OCI-LY3 (cell line): Measurements from ENCODE around the gene AK9.

Experiments used
- H2AFZ ChIP-seq: fragments of 200-600, 300-600 bp; shearing (Covaris generic); 2 replicates; pipeline ENCODE4 v1.6.0; 2014; ENCODE audit warnings: antibody characterized with exemption, low read depth, low read length
- H3K27ac ChIP-seq: fragments of 200-600, 300-600 bp; sonication (generic); 2 replicates; pipeline ENCODE4 v1.5.1; 2014; ENCODE audit warnings: mild to moderate bottlenecking, low read length, moderate library complexity, mixed read lengths
- H3K27me3 ChIP-seq: fragments of 200-600, 300-600 bp; sonication (generic); 2 replicates; pipeline ENCODE4 v1.6.1; 2014; ENCODE audit warnings: low read depth, low read length, mixed read lengths
- H3K36me3 ChIP-seq: fragments of 200-600, 300-600 bp; sonication (generic); replicated peaks from 2 replicates; pipeline ENCODE3; 2014; ENCODE audit warnings: low read depth, low read length, mixed read lengths
- H3K4me1 ChIP-seq: fragments of 300-600, 200-600 bp; sonication (generic); 2 replicates; pipeline ENCODE4 v1.6.1; 2014; ENCODE audit warnings: low read length, mixed read lengths
- H3K4me2 ChIP-seq: fragments of 200-600, 300-600 bp; sonication (generic); 2 replicates; pipeline ENCODE4 v1.6.1; 2014; ENCODE audit warnings: low read length, mixed read lengths
- H3K4me3 ChIP-seq: fragments of 300-600, 200-600 bp; sonication (generic); 2 replicates; pipeline ENCODE4 v1.5.1; 2014; ENCODE audit warnings: antibody characterized with exemption, mild to moderate bottlenecking, low read length, moderate library complexity
- H3K79me2 ChIP-seq: fragments of 300-600, 200-600 bp; shearing (Covaris generic); 2 replicates; pipeline ENCODE4 v1.6.1; 2014; ENCODE audit warnings: mild to moderate bottlenecking, low read length, mixed read lengths
- H3K9ac ChIP-seq: fragments of 300-600, 200-600 bp; shearing (Covaris generic); 2 replicates; pipeline ENCODE4 v1.6.0; 2014; ENCODE audit warnings: mild to moderate bottlenecking, low read length, moderate library complexity
- H3K9me3 ChIP-seq: fragments of 200-600, 300-600 bp; shearing (Covaris generic); 2 replicates; pipeline ENCODE4 v1.6.1; 2014; ENCODE audit warnings: low read length, mixed read lengths; ENCODE audit not compliant: insufficient read depth
- H4K20me1 ChIP-seq: fragments of 200-600, 300-600 bp; sonication (generic); 2 replicates; pipeline ENCODE4 v1.6.1; 2016; ENCODE audit warnings: low read length, mixed read lengths; ENCODE audit not compliant: insufficient read depth
- CTCF ChIP-seq: fragments of 200-600, 300-600 bp; sonication (generic); IDR thresholded peaks from 2 replicates; pipeline ENCODE4 v1.5.1; 2014; ENCODE audit warnings: antibody characterized with exemption, low read length, low read depth
- EZH2phosphoT487 ChIP-seq: fragments of 200-600 bp; shearing (Covaris generic); IDR thresholded peaks from 2 replicates; pipeline ENCODE4 v1.6.1; 2018; ENCODE audit warnings: antibody characterized with exemption, mixed run types, low read depth

The AK9 gene

GRCh38 chr6:109506841-109507240, 184.2 kb downstream of the AK9 start:
- no peaks in the 10 kb centered on the region for H3K4me1 ChIP-seq
- H3K36me3 ChIP-seq = no peaks in the 10 kb centered on the region
- no peaks in the 10 kb centered on the region for H4K20me1 ChIP-seq
- TF ChIP-seq CTCF = no peak
- no peak for TF ChIP-seq EZH2phosphoT487
- no peaks in the 10 kb centered on the region for H3K9me3 ChIP-seq
- H3K27me3 ChIP-seq = no peaks in the 10 kb centered on the region
- H3K9ac ChIP-seq = no peak overlapping the region
- no peak overlapping the region for H3K4me3 ChIP-seq
- no peak overlapping the region for H3K27ac ChIP-seq
- H2AFZ ChIP-seq = no peak overlapping the region
- no peak overlapping the region for H3K4me2 ChIP-seq
- no peaks in the 10 kb centered on the region for H3K79me2 ChIP-seq

DNA sequence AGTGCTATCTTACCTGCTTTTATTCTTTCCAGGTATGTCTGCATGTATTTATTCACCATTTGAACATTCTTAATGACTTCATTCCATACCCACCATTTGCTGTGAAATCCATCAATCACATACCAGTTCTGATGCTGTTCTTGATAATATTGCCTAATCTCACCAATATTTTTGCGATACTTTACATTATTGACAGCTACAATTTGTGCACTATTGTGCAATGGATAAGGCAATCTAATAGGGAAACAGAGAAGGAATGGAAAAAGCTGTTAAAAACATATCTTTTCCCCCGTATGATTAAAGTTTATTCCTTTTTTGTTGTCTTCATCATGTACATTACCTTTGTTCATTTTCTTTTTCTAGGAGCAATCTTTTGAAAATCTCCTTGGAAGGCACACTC, 184.7 kb downstream of the AK9 start:
- Histone ChIP-seq H3K36me3 (no peaks in the 10 kb centered on the region), H3K27ac (no peak overlapping the region), H2AFZ (no peak overlapping the region), H3K4me2 (no peak overlapping the region), H3K9ac (no peak overlapping the region), H3K9me3 (no peaks in the 10 kb centered on the region), H3K27me3 (no peaks in the 10 kb centered on the region), H4K20me1 (no peaks in the 10 kb centered on the region), H3K4me1 (no peaks in the 10 kb centered on the region), H3K4me3 (no peak overlapping the region), H3K79me2 (no peaks in the 10 kb centered on the region)
- TF ChIP-seq EZH2phosphoT487 = no peak

DNA sequence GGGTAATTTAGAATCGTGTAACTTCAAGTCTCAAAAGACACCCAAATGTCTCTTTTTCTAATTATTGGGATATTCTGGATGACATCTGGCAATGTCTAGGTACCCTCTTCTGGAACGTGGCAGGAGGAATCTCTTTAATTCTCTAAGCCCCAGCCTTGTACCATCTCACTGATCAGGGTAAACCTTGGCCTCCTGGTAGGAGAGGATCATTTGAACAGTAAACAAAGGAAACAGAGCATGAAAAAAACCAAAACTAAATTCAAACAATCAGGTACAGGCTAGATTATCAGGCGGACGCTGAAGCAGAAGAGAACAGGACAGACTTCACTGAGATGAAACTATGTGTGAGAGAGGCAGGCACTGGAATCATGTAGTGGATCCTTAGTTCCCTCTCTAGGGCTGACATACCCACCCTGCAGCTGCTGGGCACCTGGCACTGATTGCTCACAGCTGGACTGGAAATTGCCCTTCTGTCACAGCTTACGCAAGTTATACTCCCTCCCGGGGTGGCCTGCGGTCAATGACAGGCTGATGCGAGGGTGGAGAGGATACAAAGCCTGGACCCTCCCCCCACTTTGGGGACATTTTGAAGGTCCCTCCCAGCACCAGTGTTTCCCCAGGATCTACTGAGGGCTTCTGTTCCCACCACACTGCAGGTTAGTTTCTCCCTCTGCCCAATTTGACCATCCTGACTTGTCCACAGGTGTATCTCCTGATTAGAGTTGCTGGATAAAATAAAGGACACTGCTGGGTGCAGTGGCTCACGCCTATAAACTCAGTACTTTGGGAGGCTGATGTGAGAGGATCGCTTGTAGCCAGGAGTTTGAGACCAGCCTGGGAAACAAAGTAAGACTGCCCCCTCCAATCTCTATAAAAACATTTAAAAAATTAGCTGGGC, 187.4 kb downstream of the AK9 start:
- H3K79me2 ChIP-seq = no peaks in the 10 kb centered on the region
- no peak overlapping the region for H2AFZ ChIP-seq
- no peaks in the 10 kb centered on the region for H3K27me3 ChIP-seq
- H3K36me3 ChIP-seq = no peaks in the 10 kb centered on the region
- H3K4me2 ChIP-seq = no peak overlapping the region
- no peaks in the 10 kb centered on the region for H3K9me3 ChIP-seq
- no peak overlapping the region for H3K9ac ChIP-seq
- H3K4me1 ChIP-seq = no peaks in the 10 kb centered on the region
- TF ChIP-seq EZH2phosphoT487 (no peak), CTCF (no peak)
- H3K4me3 ChIP-seq = no peak overlapping the region
- H4K20me1 ChIP-seq = no peaks in the 10 kb centered on the region
- no peak overlapping the region for H3K27ac ChIP-seq

DNA sequence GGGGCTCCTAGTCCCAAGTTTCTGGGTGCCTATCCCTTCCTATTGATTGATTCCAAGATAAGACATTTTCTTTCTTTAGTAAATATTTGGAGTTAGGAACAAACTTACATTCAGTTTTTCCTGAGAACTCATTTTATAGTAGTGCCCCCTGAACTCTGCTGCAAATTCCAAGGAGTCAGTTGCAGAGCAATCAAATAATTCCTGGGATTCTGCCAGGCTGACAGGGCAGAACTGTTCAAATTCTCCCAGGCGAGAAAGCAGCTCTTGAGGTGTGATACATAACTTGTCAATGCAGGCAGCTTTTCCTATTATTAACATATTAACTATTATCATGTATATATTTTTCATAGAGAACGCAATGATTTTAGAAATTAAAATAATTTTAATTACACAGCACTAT, 192.1 kb downstream of the AK9 start:
- Histone ChIP-seq H3K36me3 (no peaks in the 10 kb centered on the region), H3K4me3 (no peak overlapping the region), H4K20me1 (no peaks in the 10 kb centered on the region), H3K9ac (no peak overlapping the region), H3K9me3 (no peaks in the 10 kb centered on the region), H2AFZ (no peak overlapping the region), H3K27ac (no peak overlapping the region), H3K4me2 (no peak overlapping the region), H3K27me3 (no peaks in the 10 kb centered on the region), H3K4me1 (peaks cover 3% of the 10 kb centered on the region), H3K79me2 (no peaks in the 10 kb centered on the region)
- TF ChIP-seq EZH2phosphoT487 = no peak
- TF ChIP-seq CTCF = no peak
